NCI-H774 (cell line): ENCODE results near the gene ENTPD8.

Experiments used
- DNase-seq: peaks from one replicate; lab custom pipeline; 2025; lab: John Stamatoyannopoulos, UW

Gene ENTPD8

DNA sequence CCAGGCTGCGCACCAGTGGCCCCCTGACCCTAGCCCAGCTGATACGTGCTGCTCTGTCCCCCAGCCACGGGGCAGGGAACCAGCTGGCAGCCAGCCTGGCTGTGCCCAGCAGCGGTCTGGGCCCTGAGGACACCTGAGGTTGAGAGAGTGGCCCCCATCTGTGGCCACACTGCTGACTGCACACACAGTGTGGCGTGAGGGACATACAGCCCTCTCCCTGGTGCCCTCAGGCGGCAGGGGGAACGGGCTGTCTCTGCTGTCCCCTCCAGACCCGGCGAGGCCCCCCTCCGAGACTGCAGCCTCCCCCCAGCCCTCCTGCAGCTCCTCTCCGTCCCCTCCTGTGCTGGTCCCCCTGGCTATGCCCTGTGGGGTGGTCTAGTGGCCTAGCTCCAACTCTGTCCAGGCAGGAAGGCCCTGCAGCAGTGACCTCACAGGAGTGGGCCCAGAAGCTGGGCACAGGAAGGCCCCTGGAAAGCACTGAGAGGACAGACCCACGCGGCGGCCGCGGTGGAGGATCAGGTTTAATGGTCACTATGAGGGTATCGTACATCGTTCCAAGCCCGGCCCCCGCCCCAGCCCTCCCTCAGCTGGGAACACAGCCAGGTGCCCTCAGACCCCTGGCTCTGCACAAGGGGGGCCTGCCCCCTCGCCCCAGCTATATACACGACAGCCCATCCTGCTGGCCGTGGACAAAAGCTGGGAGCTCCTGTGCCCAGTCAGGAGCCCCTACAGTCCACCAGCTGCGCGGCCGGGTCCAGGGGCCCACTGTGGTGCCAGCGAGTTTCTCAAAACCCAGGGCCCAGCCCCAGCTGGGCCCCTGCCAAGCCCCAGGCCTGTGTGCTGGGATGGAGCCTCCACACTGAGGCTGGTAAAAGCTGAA lies 6.8 kb upstream of the ENTPD8 start:
- no peak for DNase-seq

DNA sequence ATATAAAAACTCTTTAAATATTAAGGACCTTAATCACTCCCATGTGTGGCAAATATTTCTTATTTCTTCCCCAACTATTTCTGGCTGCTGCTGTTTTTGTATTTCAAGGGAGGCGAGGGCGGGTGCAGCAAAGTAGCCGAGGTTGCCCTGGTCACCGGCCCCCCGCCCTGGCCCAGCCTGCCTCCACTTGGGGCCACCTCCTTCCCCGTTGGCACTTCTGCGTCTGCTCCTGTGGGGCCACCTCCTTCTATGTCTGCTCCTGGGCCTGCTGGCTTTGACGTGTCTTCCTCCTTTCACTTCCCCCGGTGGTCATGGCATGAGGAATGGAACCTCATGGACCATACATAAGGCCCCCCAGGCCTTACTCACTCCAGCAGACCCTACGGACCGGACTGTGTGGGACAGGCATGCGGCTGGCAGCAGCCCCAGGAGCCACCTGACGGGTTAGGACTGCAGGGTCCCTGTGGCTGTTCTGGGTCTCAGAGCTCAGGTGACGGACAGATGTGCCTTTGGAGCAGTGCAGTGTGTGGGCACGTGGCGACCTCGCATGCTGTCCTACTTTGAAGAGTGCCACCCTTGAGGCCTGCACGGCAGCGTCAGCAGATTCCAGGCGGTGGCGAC lies 5.8 kb upstream of the ENTPD8 start:
- no peak for DNase-seq

DNA sequence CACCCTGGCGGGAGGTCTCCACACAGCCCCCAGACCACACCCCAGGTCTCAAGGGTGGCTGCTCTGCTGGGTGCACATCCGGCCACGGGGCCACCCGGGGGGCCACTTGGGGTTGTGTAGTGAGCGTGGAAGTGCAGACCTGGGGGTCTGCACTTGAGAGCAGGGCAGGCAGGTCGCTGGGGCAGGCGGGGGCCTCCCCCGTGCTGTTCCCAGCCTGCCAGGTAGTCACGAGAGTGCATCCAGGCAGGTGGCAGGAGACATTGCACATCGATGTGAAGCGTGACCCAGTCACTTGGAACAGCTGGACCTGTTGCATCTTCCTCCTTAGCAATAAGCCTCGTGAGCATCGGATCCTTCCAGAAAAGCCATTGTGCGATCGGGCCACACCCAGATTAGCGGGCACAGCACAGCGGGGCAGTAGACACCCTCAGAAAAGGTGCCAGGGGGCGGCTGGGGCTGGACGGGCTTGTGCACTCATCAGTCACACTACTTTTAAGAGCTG lies 4.8 kb upstream of the ENTPD8 start:
- no peak for DNase-seq

DNA sequence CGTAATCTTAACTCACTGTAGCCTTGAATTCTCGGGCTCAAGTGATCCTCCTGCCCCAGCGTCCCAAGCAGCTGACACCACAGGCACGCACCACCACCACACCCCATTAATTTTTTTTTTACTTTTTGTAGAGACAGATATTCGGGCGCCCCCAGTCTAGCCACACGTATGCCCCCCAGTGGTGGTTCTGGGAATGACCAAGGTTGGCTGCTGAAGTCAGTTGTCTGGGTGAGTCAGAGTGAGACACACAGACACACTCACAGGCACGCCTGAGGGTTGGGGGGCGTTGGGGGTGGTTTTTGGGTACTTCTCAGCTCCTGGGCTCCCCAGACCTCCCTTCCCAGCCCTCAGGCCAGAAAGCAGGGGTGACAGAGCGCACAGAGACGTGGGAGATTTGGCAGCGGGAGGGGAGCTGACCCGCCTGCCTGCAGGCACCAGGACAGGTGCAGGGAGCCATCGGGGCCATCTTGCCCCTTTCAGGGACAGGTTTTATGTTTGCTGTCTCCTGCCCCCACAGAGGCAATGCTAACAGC lies 4.2 kb upstream of the ENTPD8 start:
- peak; percentile 78 for DNase-seq

DNA sequence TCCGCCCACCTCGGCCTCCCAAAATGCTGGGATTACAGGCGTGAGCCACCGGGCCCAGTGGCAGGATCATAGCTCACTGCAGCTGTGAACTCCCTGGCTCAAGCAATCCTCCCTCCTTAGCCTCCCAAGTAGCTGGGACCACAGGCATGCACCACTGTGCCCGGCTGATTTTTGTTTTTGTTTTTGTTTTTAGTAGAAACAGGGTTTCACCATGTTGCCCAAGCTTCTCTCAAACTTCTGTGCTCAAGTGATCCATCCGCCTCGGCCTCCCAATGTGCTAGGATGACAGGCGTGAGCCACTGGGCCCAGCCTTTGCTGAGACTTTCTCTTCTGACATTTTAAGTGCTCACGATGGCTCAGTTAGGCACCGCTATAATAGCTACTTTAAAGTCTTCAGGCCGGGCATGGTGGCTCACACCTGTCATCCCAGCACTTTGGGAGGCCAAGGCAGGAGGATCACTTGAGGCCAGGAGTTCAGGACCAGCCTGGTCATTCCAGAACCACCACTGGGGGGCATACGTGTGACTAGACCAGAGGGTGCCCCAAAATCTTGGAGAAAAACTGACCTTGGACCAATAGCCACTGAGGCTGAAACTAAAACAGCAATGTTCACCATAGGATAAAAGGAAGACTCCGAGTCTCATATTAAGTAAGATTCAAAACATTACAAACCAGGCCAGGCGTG lies 3.1 kb upstream of the ENTPD8 start:
- DNase-seq: no peak

DNA sequence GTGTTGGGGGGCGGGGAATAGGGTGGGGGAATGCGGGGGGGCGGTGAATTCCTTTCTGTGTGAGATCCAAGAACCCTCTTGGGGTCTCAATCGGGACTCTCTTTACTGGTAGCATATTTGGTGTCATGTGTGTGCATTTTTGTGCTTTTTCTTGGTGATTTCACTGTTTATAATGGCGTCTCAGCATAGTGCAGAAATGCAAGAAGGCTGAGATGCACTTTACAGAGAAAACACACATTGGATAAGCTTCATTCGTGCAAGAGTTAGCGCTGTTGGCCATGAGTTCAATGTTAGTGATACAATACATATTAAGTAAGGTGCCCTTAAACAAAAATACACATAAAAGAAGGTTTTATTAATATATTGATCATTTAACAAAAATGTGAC lies 771 bp upstream of the ENTPD8 start:
- no peak for DNase-seq

DNA sequence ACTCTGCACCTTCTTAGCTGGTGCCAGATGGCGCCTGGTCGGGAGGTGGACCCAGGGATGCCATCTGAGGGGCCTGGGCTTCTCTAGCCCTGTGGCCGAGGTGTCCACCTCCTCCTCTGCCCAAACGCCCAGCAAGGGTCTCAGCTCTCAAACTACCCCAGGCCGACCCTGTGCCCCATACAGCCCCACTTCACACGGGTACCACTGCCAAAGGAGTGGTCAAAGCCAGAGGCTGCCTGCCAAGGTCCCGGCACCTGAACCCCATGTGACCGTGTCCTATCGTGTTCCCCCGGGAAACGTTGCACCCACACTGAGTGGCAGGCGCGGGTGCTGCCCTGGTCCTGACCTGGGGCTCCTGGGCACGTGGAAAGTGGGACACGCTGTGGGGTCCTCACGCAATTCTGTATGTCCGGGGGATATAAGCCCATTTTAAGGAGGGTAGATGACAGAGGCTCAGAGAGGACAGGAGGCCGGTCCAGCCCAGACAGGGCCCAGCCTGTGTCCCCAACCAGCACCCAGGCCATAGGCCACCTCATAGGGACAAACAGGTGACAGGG lies 1.9 kb downstream of the ENTPD8 start:
- DNase-seq: no peak

DNA sequence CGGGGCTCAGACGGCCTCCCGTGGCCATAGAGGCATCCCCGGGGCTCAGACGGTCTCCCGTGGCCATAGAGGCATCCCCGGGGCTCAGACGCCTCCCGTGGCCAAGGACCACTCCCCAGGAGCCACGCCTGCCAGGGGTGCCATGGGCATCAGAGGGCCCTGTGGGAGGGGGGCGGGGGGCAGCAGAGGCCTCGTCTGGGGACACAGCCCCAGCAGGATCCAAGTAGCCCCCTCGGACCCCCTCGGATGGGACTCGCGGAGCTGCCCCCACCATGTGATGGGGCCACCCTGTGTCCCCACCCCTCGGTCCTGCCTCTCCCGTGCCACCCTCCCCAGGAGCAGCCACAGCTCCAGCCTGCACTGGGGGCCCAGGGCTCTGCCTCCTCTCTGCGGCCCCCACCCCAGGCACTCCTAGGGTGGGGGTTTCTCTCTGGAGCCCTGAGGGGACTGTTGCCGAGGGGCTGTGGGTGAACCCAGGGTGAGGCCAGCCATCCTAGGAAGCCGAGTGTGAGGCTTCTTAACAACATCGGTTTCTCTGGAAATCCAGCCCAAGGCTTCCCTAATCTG lies 2.5 kb downstream of the ENTPD8 start:
- no peak for DNase-seq

DNA sequence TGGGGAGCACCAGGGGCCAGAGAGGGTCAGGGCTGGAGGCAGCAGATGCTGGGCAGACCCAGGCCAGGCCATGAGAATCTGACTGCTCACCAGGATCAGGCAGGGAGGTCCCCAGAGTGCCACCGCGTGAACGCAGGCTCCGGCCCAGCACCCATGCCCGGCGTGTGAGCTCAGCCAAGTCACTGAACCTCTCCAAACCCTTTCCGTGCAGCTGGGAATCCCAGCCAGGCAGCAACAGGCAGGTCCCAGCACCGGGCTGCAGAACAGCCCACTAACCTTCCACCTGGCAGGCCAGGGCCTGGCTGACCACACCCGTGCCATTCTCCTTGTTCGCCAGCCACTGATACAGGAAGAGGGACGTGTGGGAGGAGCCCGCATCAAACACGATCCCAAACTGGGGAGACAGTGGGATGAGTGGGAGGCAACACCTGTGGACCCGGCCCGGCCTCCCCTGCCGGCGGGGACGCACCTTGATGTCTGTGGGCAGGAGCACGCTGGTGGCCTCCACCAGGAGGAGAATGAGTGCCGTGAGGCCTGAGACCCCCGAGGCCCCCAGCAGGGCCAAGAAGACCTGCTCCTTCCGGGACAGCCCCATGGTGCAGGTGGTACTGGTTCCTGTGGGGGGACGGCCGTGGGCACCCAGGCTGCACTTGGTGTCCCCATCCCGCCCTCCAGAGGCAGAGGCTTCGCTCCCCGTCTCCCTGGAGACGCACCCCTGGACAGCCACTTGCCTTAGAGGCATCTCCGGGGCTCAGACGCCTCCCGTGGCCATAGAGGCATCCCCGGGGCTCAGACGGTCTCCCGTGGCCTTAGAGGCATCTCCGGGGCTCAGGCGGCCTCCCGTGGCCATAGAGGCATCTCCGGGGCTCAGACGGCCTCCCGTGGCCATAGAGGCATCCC lies 3.2 kb downstream of the ENTPD8 start:
- DNase-seq: no peak

DNA sequence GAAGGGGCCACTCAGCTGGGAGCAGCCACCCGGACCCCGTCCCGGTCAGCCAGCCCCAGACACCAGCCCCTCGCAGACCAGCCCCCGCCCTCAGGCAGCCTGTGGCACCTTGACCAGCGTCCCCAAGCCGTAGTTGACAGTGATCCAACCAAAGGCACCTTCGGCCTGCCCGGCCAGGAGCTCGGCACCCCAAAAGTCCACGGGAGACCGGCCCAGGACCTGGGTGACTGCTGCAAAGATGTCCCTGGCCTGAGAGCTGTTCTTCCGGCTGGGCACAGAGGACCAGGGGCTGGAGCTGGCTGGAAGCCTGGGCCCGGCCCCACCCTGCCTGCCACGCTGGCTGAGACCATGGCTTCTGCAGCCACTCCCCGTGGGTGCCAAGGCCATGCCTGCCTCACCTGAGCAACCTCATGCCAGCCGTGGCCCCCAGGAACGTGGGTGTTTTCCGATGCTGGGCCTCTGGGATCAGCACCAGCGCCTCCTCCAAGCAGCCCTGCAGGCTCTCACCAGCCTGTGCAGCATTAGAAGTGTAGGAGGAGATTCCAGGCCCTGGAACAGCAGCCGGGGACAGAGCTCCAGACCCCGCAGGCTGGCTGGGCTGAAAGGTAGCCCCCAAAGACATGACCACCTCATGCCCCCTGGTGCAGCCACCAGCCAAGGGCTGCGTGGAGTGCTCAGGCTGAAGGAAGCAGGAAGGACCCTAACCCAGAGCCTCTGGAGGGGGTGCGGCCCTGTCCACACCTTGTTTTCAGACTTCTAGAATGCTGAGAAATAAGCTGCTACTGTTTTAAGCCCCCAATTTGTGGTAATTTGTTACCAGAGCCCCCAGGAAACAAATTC lies 4.2 kb downstream of the ENTPD8 start:
- DNase-seq: no peak

DNA sequence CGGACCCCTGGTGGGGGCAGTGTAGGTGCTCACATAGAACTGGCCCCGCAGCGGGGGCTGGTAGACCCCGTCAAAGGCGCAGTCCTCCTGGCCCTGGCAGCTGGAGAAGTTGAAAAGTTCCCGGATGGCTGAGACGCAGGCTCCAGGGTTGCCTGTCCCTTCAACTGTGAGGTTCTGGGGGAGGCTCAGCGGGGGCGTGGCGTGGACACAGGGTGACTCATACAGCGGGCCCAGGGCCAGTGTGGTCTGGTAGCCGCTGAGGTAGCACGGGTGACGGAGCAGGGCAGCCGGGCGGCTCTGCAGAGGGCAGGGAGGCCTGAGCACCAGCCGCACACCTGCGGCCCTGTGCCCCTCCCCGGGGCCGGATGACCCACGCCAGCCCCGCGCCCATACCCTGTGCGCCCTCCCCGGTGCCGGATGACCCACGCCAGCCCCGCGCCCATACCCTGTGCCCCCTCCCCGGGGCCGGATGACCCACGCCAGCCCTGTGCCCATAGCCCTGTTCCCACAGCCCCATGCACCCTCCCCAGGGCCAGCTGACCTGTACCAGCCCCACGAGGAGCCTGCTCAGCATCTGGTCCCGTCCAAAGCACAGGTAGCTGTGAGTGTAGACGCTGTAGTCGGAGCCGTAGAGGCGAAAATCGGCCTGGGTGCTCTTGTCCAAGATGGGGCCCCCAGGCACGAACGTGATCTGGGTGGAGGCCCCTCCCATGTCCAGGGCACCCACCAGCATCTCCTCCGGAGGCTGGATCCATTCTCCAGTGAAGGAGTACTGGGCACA lies 5.0 kb downstream of the ENTPD8 start:
- no peak for DNase-seq

DNA sequence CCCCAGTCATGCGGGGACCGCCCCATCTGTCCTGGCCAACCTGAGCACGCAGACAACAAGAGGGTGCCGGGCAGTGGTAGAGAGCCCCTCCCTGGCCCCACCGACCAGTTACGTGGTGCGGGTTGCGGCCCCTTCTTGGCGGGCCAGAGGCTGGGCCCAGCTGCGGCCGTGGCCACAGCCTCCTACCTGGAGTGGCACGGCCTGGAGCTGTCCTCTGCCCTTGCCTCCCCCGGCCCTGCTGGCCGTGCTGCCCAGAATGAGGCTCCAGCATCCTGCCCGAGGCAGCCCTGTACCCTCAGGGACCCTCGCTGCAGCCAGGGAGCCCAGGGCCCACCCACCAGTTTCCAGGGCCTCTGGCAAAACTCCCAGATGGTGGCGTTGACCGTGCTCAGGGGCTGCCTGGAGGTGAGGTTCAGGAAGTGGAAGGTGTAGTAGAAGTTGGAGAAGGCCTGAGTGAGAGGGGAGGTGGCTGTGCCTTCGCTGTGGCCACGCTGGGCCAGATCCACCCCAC lies 5.7 kb downstream of the ENTPD8 start:
- no peak for DNase-seq

DNA sequence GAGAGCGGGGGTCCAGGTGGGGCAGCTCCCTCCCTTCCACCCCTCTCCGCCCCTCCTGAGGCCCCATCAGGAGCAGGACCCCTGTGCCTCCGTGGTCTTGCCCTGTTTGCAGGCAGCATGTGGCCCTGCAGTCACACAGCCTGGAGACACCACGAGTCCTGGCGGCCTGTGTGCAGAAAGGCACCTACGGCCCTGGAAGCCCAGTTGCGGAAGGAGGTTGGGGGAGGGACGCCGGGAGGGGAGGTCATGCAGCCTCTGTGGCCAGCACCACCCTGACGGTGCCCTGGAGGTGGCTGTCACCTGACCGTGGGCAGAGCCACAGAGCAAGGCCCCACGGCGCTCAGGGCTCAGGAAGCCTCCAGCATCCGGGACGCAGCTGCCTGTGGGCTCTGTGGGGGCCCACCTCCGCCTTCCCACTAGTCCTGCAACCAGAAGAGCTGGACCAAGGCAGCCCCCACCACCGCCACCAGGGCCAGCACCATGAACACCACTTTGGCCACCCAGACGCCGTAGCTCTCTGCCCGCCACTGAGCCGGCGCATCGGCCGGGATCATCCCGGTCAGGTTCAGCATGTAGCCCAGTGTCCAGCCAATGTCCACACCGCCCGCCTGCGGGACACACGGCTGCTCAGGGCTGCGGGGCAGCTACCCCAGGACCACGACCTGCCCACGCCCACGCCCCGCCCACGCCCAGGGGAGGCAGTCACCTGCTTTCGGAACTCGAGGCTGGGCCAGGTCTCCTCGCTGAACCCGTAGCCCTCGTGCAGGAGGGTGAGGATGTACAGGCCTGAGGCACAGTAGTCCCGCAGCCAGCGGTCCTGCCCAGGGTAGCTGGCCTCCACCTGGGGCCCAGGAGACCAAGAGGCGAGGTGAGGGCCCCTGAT lies 6.4 kb downstream of the ENTPD8 start:
- no peak for DNase-seq

DNA sequence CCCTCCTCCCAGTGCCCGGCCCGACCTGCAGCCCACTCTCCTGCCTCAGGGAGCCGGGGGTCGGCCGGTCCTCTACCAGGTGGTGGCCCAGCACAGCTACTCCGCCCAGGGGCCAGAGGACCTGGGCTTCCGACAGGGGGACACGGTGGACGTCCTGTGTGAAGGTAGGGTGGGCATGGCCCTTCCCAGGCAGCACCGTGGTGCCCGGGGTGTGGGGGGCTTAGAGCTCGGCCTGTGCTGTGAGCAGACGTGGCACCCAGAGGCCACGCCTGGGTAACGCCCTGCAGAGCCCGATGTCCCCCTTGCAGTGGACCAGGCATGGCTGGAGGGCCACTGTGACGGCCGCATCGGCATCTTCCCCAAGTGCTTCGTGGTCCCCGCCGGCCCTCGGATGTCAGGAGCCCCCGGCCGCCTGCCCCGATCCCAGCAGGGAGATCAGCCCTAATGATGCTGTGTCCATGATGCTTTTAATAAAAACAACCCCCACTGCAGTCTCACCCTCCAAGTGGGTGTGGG lies 7.2 kb downstream of the ENTPD8 start:
- no peak for DNase-seq

DNA sequence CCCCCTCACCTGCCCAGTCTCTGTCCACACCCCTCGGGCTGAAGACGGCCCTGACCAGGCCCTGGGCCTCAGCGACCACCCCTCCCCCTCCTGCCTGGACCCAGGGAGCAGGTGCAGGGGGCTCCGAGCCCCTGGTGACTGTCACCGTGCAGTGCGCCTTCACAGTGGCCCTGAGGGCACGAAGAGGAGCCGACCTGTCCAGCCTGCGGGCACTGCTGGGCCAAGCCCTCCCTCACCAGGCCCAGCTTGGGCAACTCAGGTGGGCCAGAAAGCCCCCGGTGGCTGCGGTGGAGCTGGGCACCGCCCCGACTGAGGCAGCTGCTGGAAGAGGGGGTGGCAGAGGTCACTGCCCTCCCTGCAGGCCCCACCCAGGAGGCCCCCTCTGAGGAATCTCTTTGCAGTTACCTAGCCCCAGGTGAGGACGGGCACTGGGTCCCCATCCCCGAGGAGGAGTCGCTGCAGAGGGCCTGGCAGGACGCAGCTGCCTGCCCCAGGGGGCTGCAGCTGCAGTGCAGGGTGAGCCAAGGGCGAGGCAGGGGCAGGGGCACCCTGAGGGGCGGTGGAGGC lies 7.7 kb downstream of the ENTPD8 start:
- DNase-seq: no peak

DNA sequence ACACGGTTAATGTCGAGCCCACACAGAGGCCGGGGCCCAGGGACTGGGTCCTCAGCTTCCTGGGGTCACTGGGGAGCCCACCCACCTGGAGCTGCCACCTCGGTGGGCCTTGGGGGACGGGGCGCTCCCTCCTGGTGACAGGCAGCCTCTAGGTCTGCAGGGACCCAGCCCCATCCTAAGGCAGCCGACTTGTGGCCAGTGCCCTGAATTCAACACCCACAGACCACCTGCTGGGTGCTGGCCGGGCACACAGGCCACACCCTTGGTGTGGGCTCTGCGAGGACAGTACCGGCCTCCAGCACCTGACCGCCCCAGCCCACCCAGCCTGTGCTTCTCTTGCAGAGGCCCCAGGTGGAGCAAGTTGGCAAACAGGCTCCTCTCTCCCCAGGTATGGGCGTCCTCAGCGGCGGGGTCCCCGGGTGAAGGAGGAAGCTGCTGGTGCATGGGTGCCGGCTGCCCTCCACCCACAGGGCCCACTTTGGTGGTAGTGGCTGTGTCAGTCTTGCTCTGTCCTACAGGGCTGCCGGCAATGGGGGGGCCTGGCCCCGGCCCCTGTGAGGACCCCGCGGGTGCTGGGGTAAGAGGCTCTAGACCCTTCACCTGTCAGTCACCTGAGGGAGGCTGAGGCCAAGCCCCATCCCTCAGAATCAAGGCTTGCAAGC lies 8.3 kb downstream of the ENTPD8 start:
- no peak for DNase-seq

DNA sequence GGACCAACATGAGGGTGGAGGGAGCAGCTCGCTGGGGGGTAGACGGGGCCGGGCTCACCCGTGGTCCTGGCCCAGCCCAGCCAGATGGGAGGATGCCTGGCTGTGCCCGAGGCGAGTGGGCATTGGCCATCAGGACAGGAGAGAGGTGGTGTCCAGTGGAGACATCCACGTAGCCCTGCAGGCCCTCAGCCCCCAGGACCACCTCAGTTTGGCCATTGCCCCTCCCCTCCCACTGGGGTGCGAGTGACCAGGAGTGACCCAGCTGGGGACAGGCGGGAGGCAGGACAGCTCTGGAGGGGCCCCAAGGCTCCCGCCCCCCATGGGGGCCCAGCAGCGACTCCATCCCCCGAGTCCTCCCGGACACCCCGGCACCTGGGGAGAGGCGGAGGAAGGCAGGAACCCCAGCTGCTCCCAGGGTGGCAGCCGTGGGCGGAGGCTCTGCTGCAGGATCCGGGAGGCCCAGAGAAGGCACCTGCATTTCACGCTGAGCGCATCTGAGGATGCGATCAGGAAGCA lies 9.7 kb downstream of the ENTPD8 start:
- DNase-seq: no peak
